ENCODE measurements around the gene P2RX2. TPM values are rescaled to one million over a fixed set of nuclear protein-coding genes. Genes with fewer than 3 reads are reported as not detected.

Gene P2RX2
- total RNA-seq, 1 experiment from 2014 or later = not detected

DNA sequence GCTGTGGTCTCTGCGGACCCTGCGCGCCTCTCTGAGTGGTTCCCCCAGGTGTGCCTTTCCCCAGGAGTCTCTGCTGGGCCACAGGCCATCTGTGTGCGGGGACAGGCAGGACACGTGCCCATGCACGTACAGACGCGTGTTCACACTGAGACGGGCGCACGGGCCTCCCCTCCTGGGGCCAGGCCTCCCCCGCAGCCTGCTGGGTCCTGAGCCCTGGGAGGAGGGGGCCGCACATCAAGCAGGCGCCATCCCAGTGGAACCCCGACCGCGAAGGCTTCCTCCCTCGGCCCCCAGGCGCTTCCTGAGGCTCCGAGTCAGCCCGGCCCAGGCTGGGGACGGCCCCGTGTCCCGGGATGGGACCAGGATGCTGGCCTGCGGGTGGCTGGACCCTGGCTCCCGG lies 47.9 kb upstream of the P2RX2 start:
- ATAC-seq (no peak), DNase-seq (ENCODE audit: low read depth, low spot score) (no peak)
- Histone ChIP-seq H3K9ac (ENCODE audit: low read length) (no peak overlapping the region), H4K20me1 (ENCODE audit: insufficient read depth) (no peaks in the 10 kb centered on the region), H3K4me1 (ENCODE audit: control insufficient read depth in 1 of 2, insufficient read depth in 2 of 2, low read length in 2 of 2) (no peaks in the 10 kb centered on the region), H3K36me3 (ENCODE audit: control insufficient read depth in 1 of 2, insufficient read depth in 2 of 2, low read length in 2 of 2) (peaks cover 11% of the 10 kb centered on the region in 2 experiments; a peak in 3 of 4 replicates), H3K4me2 (ENCODE audit: low read length) (no peak overlapping the region), H3K79me2 (ENCODE audit: insufficient read depth, low read length) (peaks cover 23% of the 10 kb centered on the region), H3K27ac (ENCODE audit: low read depth, low read length) (no peak overlapping the region), H2AFZ (ENCODE audit: low read depth, low read length, poor library complexity, severe bottlenecking) (no peak overlapping the region), H3K27me3 (ENCODE audit: insufficient read depth, low read length) (no peaks in the 10 kb centered on the region), H3K9me3 (ENCODE audit: control insufficient read depth in 1 of 2, insufficient read depth in 1 of 2, low read depth in 1 of 2, low read length in 2 of 2) (no peaks in the 10 kb centered on the region), H3K4me3 (replicated peaks in 1 of 2; ENCODE audit: low read depth in 1 of 2, low read length in 2 of 2) (no peak overlapping the region), H3K9me2 (ENCODE audit: insufficient read depth) (no peaks in the 10 kb centered on the region)
- RAD21 ChIA-PET (ENCODE audit: low non-redundant PET in 1 of 2, low total read pairs in 2 of 2, uncharacterized antibody in 2 of 2, unreplicated experiment in 2 of 2) = no interaction called here
- no peak for TF ChIP-seq JUND (IDR thresholded peaks at IDR 0.05)
- TF ChIP-seq, protein P1, sequence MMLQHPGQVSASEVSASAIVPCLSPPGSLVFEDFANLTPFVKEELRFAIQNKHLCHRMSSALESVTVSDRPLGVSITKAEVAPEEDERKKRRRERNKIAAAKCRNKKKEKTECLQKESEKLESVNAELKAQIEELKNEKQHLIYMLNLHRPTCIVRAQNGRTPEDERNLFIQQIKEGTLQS (IDR thresholded peaks at IDR 0.05) = no peak
- POLR2A ChIA-PET = no interaction called here
- no TSS peak for BruUV-seq (replicated peaks)
- intact Hi-C loops (cut with micrococcal nuclease) = no loop called here
- CTCF ChIA-PET = no interaction called here

DNA sequence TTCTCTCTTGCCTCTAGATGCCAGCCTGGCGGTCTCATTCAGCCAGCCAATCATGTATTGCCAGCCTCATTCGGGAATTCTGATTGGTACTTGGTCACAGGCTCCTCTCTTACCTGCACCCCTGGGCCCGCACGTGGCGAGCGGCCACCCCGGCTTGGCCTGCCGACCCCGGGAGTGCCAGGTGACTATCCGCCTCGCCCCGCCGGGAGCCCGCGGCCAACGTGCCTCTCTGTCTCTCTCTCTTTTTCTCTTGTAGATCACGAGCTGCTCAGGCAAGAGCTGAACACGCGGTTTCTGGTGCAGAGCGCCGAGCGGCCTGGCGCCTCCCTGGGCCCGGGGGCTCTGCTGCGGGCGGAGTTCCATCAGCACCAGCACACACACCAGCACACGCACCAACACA lies 47.5 kb upstream of the P2RX2 start:
- Histone ChIP-seq H4K20me1 (ENCODE audit: insufficient read depth) (no peaks in the 10 kb centered on the region), H3K9ac (ENCODE audit: low read length) (no peak overlapping the region), H3K4me2 (ENCODE audit: low read length) (no peak overlapping the region), H3K4me3 (replicated peaks in 1 of 2; ENCODE audit: low read depth in 1 of 2, low read length in 2 of 2) (no peak overlapping the region), H3K27ac (ENCODE audit: low read depth, low read length) (no peak overlapping the region), H3K79me2 (ENCODE audit: insufficient read depth, low read length) (peaks cover 19% of the 10 kb centered on the region), H3K4me1 (ENCODE audit: control insufficient read depth in 1 of 2, insufficient read depth in 2 of 2, low read length in 2 of 2) (no peaks in the 10 kb centered on the region), H3K9me2 (ENCODE audit: insufficient read depth) (no peaks in the 10 kb centered on the region), H3K27me3 (ENCODE audit: insufficient read depth, low read length) (no peaks in the 10 kb centered on the region), H2AFZ (ENCODE audit: low read depth, low read length, poor library complexity, severe bottlenecking) (no peak overlapping the region), H3K36me3 (ENCODE audit: control insufficient read depth in 1 of 2, insufficient read depth in 2 of 2, low read length in 2 of 2) (peaks cover 7 to 11% of the 10 kb centered on the region in 2 experiments; a peak in 3 of 4 replicates), H3K9me3 (ENCODE audit: control insufficient read depth in 1 of 2, insufficient read depth in 1 of 2, low read depth in 1 of 2, low read length in 2 of 2) (no peaks in the 10 kb centered on the region)
- ChIA-PET POLR2A (no interaction called here), CTCF (no interaction called here), RAD21 (ENCODE audit: low non-redundant PET in 1 of 2, low total read pairs in 2 of 2, uncharacterized antibody in 2 of 2, unreplicated experiment in 2 of 2) (no interaction called here)
- BruUV-seq (replicated peaks) = no TSS peak
- ATAC-seq (no peak), DNase-seq (ENCODE audit: low read depth, low spot score) (no peak)
- intact Hi-C loops (cut with micrococcal nuclease) = no loop called here
- TF ChIP-seq SP1 (IDR thresholded peaks at IDR 0.05; ENCODE audit: low read depth) = no peak
- no peak for TF ChIP-seq EZH2phosphoT487 (IDR thresholded peaks at IDR 0.05; ENCODE audit: borderline replicate concordance)
- TF ChIP-seq ELF1 (IDR thresholded peaks at IDR 0.05; ENCODE audit: borderline replicate concordance, low read depth) = no peak
- no peak for TF ChIP-seq SRF (IDR thresholded peaks at IDR 0.05; ENCODE audit: low read depth)
- TF ChIP-seq, protein P2, sequence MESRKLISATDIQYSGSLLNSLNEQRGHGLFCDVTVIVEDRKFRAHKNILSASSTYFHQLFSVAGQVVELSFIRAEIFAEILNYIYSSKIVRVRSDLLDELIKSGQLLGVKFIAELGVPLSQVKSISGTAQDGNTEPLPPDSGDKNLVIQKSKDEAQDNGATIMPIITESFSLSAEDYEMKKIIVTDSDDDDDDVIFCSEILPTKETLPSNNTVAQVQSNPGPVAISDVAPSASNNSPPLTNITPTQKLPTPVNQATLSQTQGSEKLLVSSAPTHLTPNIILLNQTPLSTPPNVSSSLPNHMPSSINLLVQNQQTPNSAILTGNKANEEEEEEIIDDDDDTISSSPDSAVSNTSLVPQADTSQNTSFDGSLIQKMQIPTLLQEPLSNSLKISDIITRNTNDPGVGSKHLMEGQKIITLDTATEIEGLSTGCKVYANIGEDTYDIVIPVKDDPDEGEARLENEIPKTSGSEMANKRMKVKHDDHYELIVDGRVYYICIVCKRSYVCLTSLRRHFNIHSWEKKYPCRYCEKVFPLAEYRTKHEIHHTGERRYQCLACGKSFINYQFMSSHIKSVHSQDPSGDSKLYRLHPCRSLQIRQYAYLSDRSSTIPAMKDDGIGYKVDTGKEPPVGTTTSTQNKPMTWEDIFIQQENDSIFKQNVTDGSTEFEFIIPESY (IDR thresholded peaks at IDR 0.05; ENCODE audit: extremely low read depth, insufficient replicate concordance, low read length) = no peak
- no peak for TF ChIP-seq ZFX (IDR thresholded peaks at IDR 0.05)
- TF ChIP-seq TCF7L2 (IDR thresholded peaks at IDR 0.05; ENCODE audit: borderline replicate concordance, extremely low read depth, insufficient read depth, insufficient read length) = no peak
- no peak for TF ChIP-seq FOSL1 (IDR thresholded peaks at IDR 0.05; ENCODE audit: low read depth)
- TF ChIP-seq ZNF274 (IDR thresholded peaks at IDR 0.05; ENCODE audit: low read depth, low read length) = no peak
- no peak for TF ChIP-seq JUND (IDR thresholded peaks at IDR 0.05)
- TF ChIP-seq, protein P3, sequence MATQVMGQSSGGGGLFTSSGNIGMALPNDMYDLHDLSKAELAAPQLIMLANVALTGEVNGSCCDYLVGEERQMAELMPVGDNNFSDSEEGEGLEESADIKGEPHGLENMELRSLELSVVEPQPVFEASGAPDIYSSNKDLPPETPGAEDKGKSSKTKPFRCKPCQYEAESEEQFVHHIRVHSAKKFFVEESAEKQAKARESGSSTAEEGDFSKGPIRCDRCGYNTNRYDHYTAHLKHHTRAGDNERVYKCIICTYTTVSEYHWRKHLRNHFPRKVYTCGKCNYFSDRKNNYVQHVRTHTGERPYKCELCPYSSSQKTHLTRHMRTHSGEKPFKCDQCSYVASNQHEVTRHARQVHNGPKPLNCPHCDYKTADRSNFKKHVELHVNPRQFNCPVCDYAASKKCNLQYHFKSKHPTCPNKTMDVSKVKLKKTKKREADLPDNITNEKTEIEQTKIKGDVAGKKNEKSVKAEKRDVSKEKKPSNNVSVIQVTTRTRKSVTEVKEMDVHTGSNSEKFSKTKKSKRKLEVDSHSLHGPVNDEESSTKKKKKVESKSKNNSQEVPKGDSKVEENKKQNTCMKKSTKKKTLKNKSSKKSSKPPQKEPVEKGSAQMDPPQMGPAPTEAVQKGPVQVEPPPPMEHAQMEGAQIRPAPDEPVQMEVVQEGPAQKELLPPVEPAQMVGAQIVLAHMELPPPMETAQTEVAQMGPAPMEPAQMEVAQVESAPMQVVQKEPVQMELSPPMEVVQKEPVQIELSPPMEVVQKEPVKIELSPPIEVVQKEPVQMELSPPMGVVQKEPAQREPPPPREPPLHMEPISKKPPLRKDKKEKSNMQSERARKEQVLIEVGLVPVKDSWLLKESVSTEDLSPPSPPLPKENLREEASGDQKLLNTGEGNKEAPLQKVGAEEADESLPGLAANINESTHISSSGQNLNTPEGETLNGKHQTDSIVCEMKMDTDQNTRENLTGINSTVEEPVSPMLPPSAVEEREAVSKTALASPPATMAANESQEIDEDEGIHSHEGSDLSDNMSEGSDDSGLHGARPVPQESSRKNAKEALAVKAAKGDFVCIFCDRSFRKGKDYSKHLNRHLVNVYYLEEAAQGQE (IDR thresholded peaks at IDR 0.05; ENCODE audit: low read depth) = no peak
- no peak for TF ChIP-seq YY1 (IDR thresholded peaks at IDR 0.05; ENCODE audit: extremely low read depth, insufficient replicate concordance, low read depth, low read length)
- no peak for TF ChIP-seq EZH2 (IDR thresholded peaks at IDR 0.05)

All from HCT116 (cell line).